K562 (cell line): Measurements from ENCODE around the gene GGT5.

ENCODE experiments used
- DMBX1 ChIP-seq: fragments of 250-450 bp; sonication (Bioruptor Pico); IDR thresholded peaks from 2 replicates; pipeline ENCODE4 v1.8.0; 2022; ENCODE audit warnings: inconsistent platforms, mild to moderate bottlenecking, moderate library complexity, borderline replicate concordance
- NRF1 ChIP-seq, 2 experiments: fragments of 450-650 bp; IDR thresholded peaks in 1 of 2; conservative IDR thresholded peaks in 1 of 2; 2 replicates each; pipeline ENCODE4 v1.6.1; 2014; ENCODE audit warnings: mild to moderate bottlenecking in 2 of 2
- TAF1 ChIP-seq: IDR thresholded peaks from 2 replicates; pipeline ENCODE4 v1.6.1; 2011; ENCODE audit warnings: mild to moderate bottlenecking, low read length, moderate library complexity; ENCODE audit not compliant: insufficient read depth, control insufficient read depth, severe bottlenecking; ENCODE audit errors: extremely low read depth
- TF ChIP-seq, protein P1 (sequence below): sonication (generic); formaldehyde crosslinking; IDR thresholded peaks from 2 replicates; pipeline ENCODE4 v1.8.0; 2023; ENCODE audit warnings: mild to moderate bottlenecking, missing genetic modification reagents
- TF ChIP-seq, protein P2 (sequence below): fragments of 450-650 bp; formaldehyde crosslinking; IDR thresholded peaks from 2 replicates; pipeline ENCODE4 v1.4.0; 2020; ENCODE audit warnings: mild to moderate bottlenecking, moderate library complexity
- TF ChIP-seq, protein P3 (sequence below), 3 experiments: IDR thresholded peaks in 2 of 3; conservative IDR thresholded peaks in 1 of 3; 2 replicates each; pipeline ENCODE4 v1.5.1; 2011 to 2012; ENCODE audit warnings: low read length in 3 of 3, mild to moderate bottlenecking in 3 of 3, control low read depth in 2 of 3, improper control_type of control experiment in 1 of 3, inconsistent platforms in 1 of 3, low read depth in 1 of 3, mixed read lengths in 1 of 3, moderate library complexity in 1 of 3; ENCODE audit not compliant: insufficient read depth in 2 of 3

DNA sequence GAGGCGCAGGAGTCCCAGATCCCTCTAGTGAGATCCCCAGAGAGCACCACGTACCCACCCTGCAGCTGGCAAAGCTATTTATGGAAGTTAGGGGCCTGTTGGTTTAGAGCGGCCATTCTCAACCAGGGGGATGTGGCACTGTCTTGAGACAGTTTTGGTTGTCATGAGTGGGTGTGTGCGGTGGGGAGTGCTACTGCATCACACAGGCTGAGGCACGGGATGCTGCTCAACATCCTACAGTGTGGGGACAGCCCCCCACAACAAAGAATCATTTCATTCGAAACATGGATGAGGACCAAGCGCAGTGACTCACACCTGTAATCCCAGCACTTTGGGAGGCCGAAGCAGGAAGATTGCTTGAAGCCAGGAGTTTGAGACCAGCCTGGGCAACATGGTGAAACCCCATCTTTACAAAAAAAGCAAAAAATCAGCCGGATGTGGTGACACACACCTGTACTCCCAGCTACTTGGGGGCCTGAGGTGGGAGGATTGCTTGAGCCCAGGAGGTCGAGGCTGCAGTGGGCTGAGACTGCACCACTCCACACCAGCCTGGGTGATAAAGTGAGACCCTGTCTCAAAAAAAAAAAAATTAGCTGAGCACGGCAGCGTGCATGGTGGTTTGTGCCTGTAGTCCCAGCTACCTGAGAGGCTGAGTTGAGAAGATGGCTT is 28.2 kb downstream of the GGT5 start:
- TF ChIP-seq, protein P1, sequence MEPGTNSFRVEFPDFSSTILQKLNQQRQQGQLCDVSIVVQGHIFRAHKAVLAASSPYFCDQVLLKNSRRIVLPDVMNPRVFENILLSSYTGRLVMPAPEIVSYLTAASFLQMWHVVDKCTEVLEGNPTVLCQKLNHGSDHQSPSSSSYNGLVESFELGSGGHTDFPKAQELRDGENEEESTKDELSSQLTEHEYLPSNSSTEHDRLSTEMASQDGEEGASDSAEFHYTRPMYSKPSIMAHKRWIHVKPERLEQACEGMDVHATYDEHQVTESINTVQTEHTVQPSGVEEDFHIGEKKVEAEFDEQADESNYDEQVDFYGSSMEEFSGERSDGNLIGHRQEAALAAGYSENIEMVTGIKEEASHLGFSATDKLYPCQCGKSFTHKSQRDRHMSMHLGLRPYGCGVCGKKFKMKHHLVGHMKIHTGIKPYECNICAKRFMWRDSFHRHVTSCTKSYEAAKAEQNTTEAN, result no peak
- TF ChIP-seq, protein P2, sequence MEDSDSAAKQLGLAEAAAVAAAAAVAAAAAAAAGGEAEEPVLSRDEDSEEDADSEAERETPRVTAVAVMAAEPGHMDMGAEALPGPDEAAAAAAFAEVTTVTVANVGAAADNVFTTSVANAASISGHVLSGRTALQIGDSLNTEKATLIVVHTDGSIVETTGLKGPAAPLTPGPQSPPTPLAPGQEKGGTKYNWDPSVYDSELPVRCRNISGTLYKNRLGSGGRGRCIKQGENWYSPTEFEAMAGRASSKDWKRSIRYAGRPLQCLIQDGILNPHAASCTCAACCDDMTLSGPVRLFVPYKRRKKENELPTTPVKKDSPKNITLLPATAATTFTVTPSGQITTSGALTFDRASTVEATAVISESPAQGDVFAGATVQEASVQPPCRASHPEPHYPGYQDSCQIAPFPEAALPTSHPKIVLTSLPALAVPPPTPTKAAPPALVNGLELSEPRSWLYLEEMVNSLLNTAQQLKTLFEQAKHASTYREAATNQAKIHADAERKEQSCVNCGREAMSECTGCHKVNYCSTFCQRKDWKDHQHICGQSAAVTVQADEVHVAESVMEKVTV (CRISPR knock-in tag), result no peak
- no peak for TF ChIP-seq DMBX1 (CRISPR knock-in tag)
- TF ChIP-seq TAF1, result no peak
- no peak for TF ChIP-seq NRF1 (conservative IDR thresholded peaks at IDR 0.05 in 1 of 2, IDR thresholded peaks at IDR 0.05 in 1 of 2)
- TF ChIP-seq, protein P3, sequence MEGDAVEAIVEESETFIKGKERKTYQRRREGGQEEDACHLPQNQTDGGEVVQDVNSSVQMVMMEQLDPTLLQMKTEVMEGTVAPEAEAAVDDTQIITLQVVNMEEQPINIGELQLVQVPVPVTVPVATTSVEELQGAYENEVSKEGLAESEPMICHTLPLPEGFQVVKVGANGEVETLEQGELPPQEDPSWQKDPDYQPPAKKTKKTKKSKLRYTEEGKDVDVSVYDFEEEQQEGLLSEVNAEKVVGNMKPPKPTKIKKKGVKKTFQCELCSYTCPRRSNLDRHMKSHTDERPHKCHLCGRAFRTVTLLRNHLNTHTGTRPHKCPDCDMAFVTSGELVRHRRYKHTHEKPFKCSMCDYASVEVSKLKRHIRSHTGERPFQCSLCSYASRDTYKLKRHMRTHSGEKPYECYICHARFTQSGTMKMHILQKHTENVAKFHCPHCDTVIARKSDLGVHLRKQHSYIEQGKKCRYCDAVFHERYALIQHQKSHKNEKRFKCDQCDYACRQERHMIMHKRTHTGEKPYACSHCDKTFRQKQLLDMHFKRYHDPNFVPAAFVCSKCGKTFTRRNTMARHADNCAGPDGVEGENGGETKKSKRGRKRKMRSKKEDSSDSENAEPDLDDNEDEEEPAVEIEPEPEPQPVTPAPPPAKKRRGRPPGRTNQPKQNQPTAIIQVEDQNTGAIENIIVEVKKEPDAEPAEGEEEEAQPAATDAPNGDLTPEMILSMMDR (IDR thresholded peaks at IDR 0.05 in 2 of 3, conservative IDR thresholded peaks at IDR 0.05 in 1 of 3; ENCODE audit: insufficient read depth in 2 of 3, low read depth in 1 of 3, low read length in 3 of 3), result no peak
